SK-N-SH (cell line): ENCODE measurements around the gene THOP1. TPM values are rescaled to one million over a fixed set of nuclear protein-coding genes. Genes with fewer than 3 reads are reported as not detected.

ENCODE experiments used
- CTCF ChIA-PET: fragments of 300-600, 350-600 bp; formaldehyde crosslinking; extraction: SDS; loops from one replicate; lab custom pipeline; 2021; lab: Yijun Ruan, JAX
- POLR2A ChIA-PET: fragments of 350-600 bp; sonication (Branson Sonifier 250); formaldehyde crosslinking; extraction: SDS; loops from one replicate; lab custom pipeline; 2020; ENCODE audit warnings: antibody characterized with exemption, inconsistent platforms; lab: Yijun Ruan, JAX
- DNase-seq: peaks from one replicate; pipeline ENCODE4 v3.0.0; 2012
- H2AFZ ChIP-seq: fragments of 200-600 bp; sonication (generic); 2 replicates; pipeline ENCODE4 v1.8.1; 2016; ENCODE audit warnings: antibody characterized with exemption, mild to moderate bottlenecking, low read depth
- H3F3A ChIP-seq: fragments of 200-600 bp; sonication (generic); replicated peaks from 2 replicates; pipeline ENCODE3; 2016; ENCODE audit warnings: antibody characterized with exemption, mild to moderate bottlenecking; ENCODE audit not compliant: insufficient read depth
- H3K27ac ChIP-seq, 2 experiments: fragments of 200-500 bp in 1 of 2; fragments of 200-600 bp in 1 of 2; sonication (Bioruptor generic) in 1 of 2; sonication (generic), shearing (Covaris generic) in 1 of 2; 2 replicates each; pipeline versions ENCODE4 v1.5.1 to v1.6.1; 2014 to 2016; ENCODE audit warnings: low read depth in 2 of 2, inconsistent platforms in 1 of 2, low read length in 1 of 2, mild to moderate bottlenecking in 1 of 2, mixed read lengths in 1 of 2
- H3K27me3 ChIP-seq: fragments of 200-600 bp; sonication (generic), shearing (Covaris generic); 2 replicates; pipeline ENCODE4 v1.6.1; 2016; ENCODE audit warnings: mixed run types; ENCODE audit not compliant: insufficient read depth
- H3K36me3 ChIP-seq, 2 experiments: fragments of 200-500 bp in 1 of 2; fragments of 200-600 bp in 1 of 2; sonication (Bioruptor generic) in 1 of 2; sonication (generic) in 1 of 2; replicated peaks in 1 of 2; 2 replicates each; pipeline versions ENCODE3 to v1.5.1; 2014 to 2016; ENCODE audit warnings: low read length in 1 of 2, mild to moderate bottlenecking in 1 of 2; ENCODE audit not compliant: insufficient read depth in 2 of 2, control insufficient read depth in 1 of 2
- H3K4me1 ChIP-seq, 2 experiments: fragments of 200-500 bp in 1 of 2; fragments of 200-600 bp in 1 of 2; sonication (Bioruptor generic) in 1 of 2; sonication (generic), shearing (Covaris generic) in 1 of 2; 2 replicates each; pipeline versions ENCODE4 v1.5.1 to v1.6.1; 2014 to 2016; ENCODE audit warnings: low read depth in 1 of 2, low read length in 1 of 2, mixed run types in 1 of 2; ENCODE audit not compliant: insufficient read depth in 2 of 2, control insufficient read depth in 1 of 2
- H3K4me2 ChIP-seq: fragments of 200-600 bp; sonication (generic), shearing (Covaris generic); 2 replicates; pipeline ENCODE4 v1.6.1; 2017; ENCODE audit warnings: mixed run types
- H3K4me3 ChIP-seq, 2 experiments: fragments of 200-500 bp in 1 of 2; fragments of 200-600 bp in 1 of 2; sonication (Bioruptor generic) in 1 of 2; sonication (generic), shearing (Covaris generic) in 1 of 2; 2 replicates each; pipeline versions ENCODE4 v1.5.1 to v1.8.1; 2014 to 2016; ENCODE audit warnings: low read depth in 2 of 2, inconsistent platforms in 1 of 2, low read length in 1 of 2, mild to moderate bottlenecking in 1 of 2, mixed read lengths in 1 of 2, moderate library complexity in 1 of 2
- H3K79me2 ChIP-seq: fragments of 200-600 bp; sonication (generic); 2 replicates; pipeline ENCODE4 v1.8.1; 2017; ENCODE audit warnings: mild to moderate bottlenecking; ENCODE audit not compliant: insufficient read depth
- H3K9ac ChIP-seq: fragments of 200-600 bp; sonication (generic); 2 replicates; pipeline ENCODE4 v1.6.1; 2017; ENCODE audit warnings: mixed run types
- H3K9me2 ChIP-seq: fragments of 200-600 bp; sonication (generic); 2 replicates; pipeline ENCODE4 v1.6.1; 2017; ENCODE audit warnings: mixed run types
- H3K9me3 ChIP-seq: fragments of 200-600 bp; sonication (generic); 2 replicates; pipeline ENCODE4 v1.6.1; 2017; ENCODE audit warnings: mixed run types, mild to moderate bottlenecking, moderate library complexity
- H4K20me1 ChIP-seq: fragments of 200-600 bp; sonication (generic); 2 replicates; pipeline ENCODE4 v1.6.1; 2017; ENCODE audit warnings: mild to moderate bottlenecking, mixed run types; ENCODE audit not compliant: insufficient read depth
- CHD2 ChIP-seq: fragments of 150-350 bp; IDR thresholded peaks from 2 replicates; pipeline ENCODE4 v1.6.1; 2018; ENCODE audit warnings: low read length; ENCODE audit not compliant: partially characterized antibody
- CTCF ChIP-seq: fragments of 200-600 bp; sonication (generic); IDR thresholded peaks from 2 replicates; pipeline ENCODE4 v1.6.1; 2017; ENCODE audit warnings: antibody characterized with exemption, mild to moderate bottlenecking, moderate library complexity
- EP300 ChIP-seq, 2 experiments: IDR thresholded peaks; 2 replicates each; pipeline versions ENCODE4 v1.4.0 to v1.6.1; 2012; ENCODE audit warnings: borderline replicate concordance in 1 of 2, low read depth in 1 of 2, low read length in 1 of 2
- EZH2phosphoT487 ChIP-seq: fragments of 200-600 bp; sonication (generic); IDR thresholded peaks from 2 replicates; pipeline ENCODE4 v1.6.1; 2017; ENCODE audit warnings: low read depth, mixed run types, mild to moderate bottlenecking, antibody characterized with exemption, moderate library complexity, borderline replicate concordance
- FOXJ3 ChIP-seq: sonication (generic); formaldehyde crosslinking; IDR thresholded peaks from 2 replicates; pipeline ENCODE4 v1.5.1; 2020; ENCODE audit warnings: mild to moderate bottlenecking, missing genetic modification reagents
- FOXM1 ChIP-seq: IDR thresholded peaks from 2 replicates; pipeline ENCODE4 v1.4.0; 2012; ENCODE audit warnings: low read depth, mild to moderate bottlenecking
- GATA2 ChIP-seq: sonication (generic); formaldehyde crosslinking; IDR thresholded peaks from 2 replicates; pipeline ENCODE4 v1.5.0; 2020; ENCODE audit warnings: mild to moderate bottlenecking, missing genetic modification reagents
- IRF3 ChIP-seq: fragments of 150-350 bp; IDR thresholded peaks from 2 replicates; pipeline ENCODE4 v1.6.1; 2016; ENCODE audit warnings: mild to moderate bottlenecking, low read depth, low read length
- JUND ChIP-seq: IDR thresholded peaks from 2 replicates; pipeline ENCODE4 v1.4.0; 2012
- MXI1 ChIP-seq: IDR thresholded peaks from 2 replicates; pipeline ENCODE4 v1.6.1; 2012; ENCODE audit warnings: mild to moderate bottlenecking, low read depth, low read length, improper control_type of control experiment
- NFIC ChIP-seq: IDR thresholded peaks from 2 replicates; pipeline ENCODE4 v1.4.0; 2012; ENCODE audit warnings: borderline replicate concordance
- PBX3 ChIP-seq: IDR thresholded peaks from 2 replicates; pipeline ENCODE4; 2012
- POLR2AphosphoS5 ChIP-seq: IDR thresholded peaks from 2 replicates; pipeline ENCODE4 v1.6.1; 2012; ENCODE audit warnings: low read depth, low read length
- RAD21 ChIP-seq: IDR thresholded peaks from 2 replicates; pipeline ENCODE4 v1.6.1; 2012; ENCODE audit warnings: mild to moderate bottlenecking, low read length
- RCOR1 ChIP-seq: fragments of 150-350 bp; IDR thresholded peaks from 2 replicates; pipeline ENCODE4 v1.6.1; 2017; ENCODE audit warnings: antibody characterized with exemption, low read length
- REST ChIP-seq: IDR thresholded peaks from 2 replicates; pipeline ENCODE4 v1.6.1; 2012; ENCODE audit warnings: mild to moderate bottlenecking, low read depth, low read length, moderate library complexity
- RXRA ChIP-seq: IDR thresholded peaks from 2 replicates; pipeline ENCODE4 v1.4.0; 2012; ENCODE audit warnings: low read depth, mild to moderate bottlenecking, borderline replicate concordance
- SMC3 ChIP-seq: IDR thresholded peaks from 2 replicates; pipeline ENCODE4 v1.6.1; 2012; ENCODE audit warnings: low read depth, low read length, improper control_type of control experiment
- YY1 ChIP-seq: IDR thresholded peaks from 2 replicates; pipeline ENCODE4 v1.4.0; 2012; ENCODE audit warnings: low read depth, mild to moderate bottlenecking
- WGBS: methylation state at CpG from one replicate; pipeline ENCODE4 v1.1.6; 2017; ENCODE audit warnings: low lambda C conversion rate; 5-methylcytosine and 5-hydroxymethylcytosine counted together
- polyA plus RNA-seq, 3 experiments: library from polyadenylated mRNA; depleted of rRNA; stranded (reverse); fragments of >200 nt; gene quantifications; 2 replicates each; pipeline ENCODE4 v1.2.3, GENCODE V29; 2012

The THOP1 gene
- polyA plus RNA-seq, 1 of the 3 experiments (the other 2 are of a cell fraction): 138 TPM

- TF ChIP-seq REST (no peak), RCOR1 (no peak), PBX3 (no peak), SMC3 (no peak)
Observed at GRCh38 chr19:2765376-2765775, 19.9 kb upstream of the THOP1 start (continued).

- Histone ChIP-seq H3K27me3 (no peaks in the 10 kb centered on the region), H3K4me1 (no peaks in the 10 kb centered on the region), H3K4me3 (no peak overlapping the region), H3K79me2 (peaks cover 36% of the 10 kb centered on the region), H3F3A (no peaks in the 10 kb centered on the region), H3K9me2 (no peaks in the 10 kb centered on the region), H4K20me1 (peaks cover 30% of the 10 kb centered on the region), H3K4me2 (no peak overlapping the region), H3K36me3 (peaks cover 6 to 65% of the 10 kb centered on the region in 2 experiments), H3K9ac (no peak overlapping the region), H3K9me3 (no peaks in the 10 kb centered on the region), H2AFZ (no peak overlapping the region), H3K27ac (no peak overlapping the region)
- DNase-seq: no peak
- WGBS: 95% methylated on average over 21 of the region's 35 CpGs
- ChIA-PET CTCF (interaction anchor here (1.0 to 1.5 kb wide), 2 partner anchors 18 to 119 kb away, joined by 5 to 6 read pairs; no protein-coding TSS in a partner anchor), POLR2A (no interaction called here)
- no peak for TF ChIP-seq IRF3
- TF ChIP-seq GATA2 (CRISPR knock-in tag): no peak
- TF ChIP-seq YY1: no peak
- TF ChIP-seq EZH2phosphoT487: no peak
- TF ChIP-seq FOXM1: no peak
- TF ChIP-seq CHD2: no peak
- TF ChIP-seq NFIC: no peak
- no peak for TF ChIP-seq RAD21
- TF ChIP-seq POLR2AphosphoS5: no peak
- TF ChIP-seq EP300 (IDR thresholded peaks at IDR 0.05; ENCODE audit: borderline replicate concordance in 1 of 2, low read depth in 1 of 2, low read length in 1 of 2): no peak
- no peak for TF ChIP-seq FOXJ3
- no peak for TF ChIP-seq CTCF
- TF ChIP-seq JUND: no peak
- no peak for TF ChIP-seq REST
- no peak for TF ChIP-seq MXI1
- TF ChIP-seq RXRA: no peak
Observed at GRCh38 chr19:2766594-2767372, 18.5 kb upstream of the THOP1 start.
